NCI-H510A (cell line): ENCODE data around the gene CDNF.
"Not testable (repeated sequence)": the region's sequence is repeated elsewhere in the genome, so short reads cannot be mapped to it uniquely, and the experiment has no call there.

Source experiments
- DNase-seq: peaks from one replicate; lab custom pipeline; 2025; lab: John Stamatoyannopoulos, UW

Gene CDNF

DNA sequence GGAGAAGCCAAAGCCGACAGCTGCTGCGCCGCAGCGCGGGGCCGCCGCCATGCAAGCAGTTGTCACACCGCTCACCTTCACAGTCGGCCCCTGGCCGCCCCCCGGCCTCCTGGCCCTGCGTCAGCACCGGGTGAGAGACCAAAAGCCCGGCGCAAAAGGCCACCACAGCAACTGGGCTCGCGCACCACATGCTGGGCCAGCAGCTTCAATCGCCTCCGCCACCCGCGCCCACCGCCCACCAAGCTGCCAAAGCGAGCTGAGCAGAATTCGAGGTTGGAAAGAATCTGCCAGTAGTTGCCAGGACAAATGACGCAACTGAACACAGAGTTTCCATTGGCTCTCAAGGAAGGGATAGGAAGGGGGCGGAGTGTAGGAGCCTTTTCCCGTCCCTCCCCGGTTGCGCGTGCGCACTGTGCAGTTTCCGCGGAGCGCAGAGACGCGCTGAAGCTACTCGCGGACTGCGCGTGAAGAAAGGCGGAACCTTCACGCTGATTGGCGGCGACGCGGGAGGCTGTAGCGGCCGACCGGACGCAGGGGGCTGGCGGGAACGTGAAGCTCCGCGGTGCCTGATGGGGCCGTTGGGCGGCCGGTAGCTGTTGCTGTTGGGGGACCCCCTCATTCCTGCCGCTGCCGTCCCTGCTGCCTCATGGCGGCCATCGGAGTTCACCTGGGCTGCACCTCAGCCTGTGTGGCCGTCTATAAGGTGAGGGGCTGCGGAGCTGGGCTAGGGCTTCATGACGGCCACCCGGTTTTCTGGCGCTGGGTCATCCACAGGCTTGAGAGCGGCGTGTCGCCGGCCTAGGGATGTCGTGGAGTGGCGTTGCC, at the start of gene CDNF, which contains the start of the genes HSPA14 and MSANTD7:
Gene CDNF (minus strand): TSS at position 281 of the 825 bp plus-strand sequence. CDS start 91 bp downstream, at position 190.
Gene HSPA14 (plus strand): TSS at position 550 of the 825 bp plus-strand sequence. CDS start 97 bp downstream, at position 647.
Gene MSANTD7 (plus strand): TSS at position 550 of the 825 bp plus-strand sequence. CDS start 3,979 bp downstream, outside the sequence.
- peak; percentile 92 for DNase-seq

GRCh38 chr10:14884082-14884481, 46.2 kb upstream of the CDNF start:
- DNase-seq, result no peak

- DNase-seq, result no peak
Observed at GRCh38 chr10:14880229-14880628, 42.4 kb upstream of the CDNF start.

GRCh38 chr10:14879928-14880193, 42.0 kb upstream of the CDNF start:
- no peak for DNase-seq

GRCh38 chr10:14879124-14879927, 41.5 kb upstream of the CDNF start:
- no peak for DNase-seq

GRCh38 chr10:14878266-14879123, 40.7 kb upstream of the CDNF start, which contains the start of gene SUV39H2:
Gene SUV39H2 (plus strand): TSS chr10:14878866. CDS start chr10:14878889, 23 bp downstream.
- peak; percentile 73 for DNase-seq

DNA sequence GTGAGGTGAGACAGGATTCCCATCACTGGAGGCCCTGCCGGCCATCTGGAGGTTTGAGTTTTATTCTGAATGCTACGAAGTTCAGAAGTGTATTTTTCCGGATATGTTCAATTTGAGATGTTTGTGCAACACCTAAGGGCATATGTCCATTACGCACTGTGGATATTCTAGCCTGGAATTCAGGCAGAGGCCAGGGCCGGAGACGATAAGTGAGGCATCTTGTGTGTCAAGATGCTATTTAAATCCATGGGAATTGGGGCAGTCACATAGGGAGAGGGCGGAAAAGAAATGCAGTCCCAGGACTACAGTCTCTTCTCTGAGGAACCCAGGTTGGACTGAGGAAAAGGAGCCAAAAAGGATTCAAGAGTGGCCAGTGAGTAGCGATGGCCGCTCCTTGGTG, 38.9 kb upstream of the CDNF start:
- DNase-seq, result no peak

DNA sequence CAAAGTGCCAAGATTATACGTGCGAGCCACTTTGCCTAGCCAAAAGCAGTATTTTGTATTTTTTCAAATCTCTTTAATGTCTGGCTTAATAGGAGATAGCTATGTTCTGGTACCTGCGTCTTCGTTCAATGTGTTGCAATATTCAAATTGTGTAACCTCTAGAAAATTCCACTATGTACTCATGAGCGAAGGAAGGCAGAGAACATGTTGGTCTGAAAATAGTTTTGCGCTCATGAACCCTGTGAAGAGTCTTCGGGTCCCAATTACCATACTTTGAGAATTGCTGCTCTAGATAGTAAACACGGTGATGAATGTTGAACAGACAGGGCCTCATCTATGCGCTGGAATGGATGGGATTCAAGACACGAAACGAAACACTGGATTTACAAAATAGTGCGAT, 38.1 kb upstream of the CDNF start:
- DNase-seq, result no peak

- DNase-seq, result no peak
Observed at GRCh38 chr10:14873090-14873760, 35.4 kb upstream of the CDNF start.

DNA sequence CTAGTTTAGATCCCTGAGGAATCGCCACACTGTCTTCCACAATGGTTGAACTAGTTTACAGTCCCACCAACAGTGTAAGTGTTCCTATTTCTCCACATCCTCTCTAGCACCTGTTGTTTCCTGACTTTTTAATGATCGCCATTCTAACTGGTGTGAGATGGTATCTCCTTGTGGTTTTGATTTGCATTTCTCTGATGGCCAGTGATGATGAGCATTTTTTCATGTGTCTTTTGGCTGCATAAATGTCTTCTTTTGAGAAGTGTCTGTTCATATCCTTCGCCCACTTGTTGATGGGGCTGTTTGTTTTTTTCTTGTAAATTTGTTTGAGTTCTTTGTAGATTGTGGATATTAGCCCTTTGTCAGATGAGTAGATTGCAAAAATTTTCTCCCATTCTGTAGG, 27.0 kb upstream of the CDNF start:
- DNase-seq, result not testable (repeated sequence)

- DNase-seq, result not testable (repeated sequence)
Observed at GRCh38 chr10:14864466-14864865, 26.6 kb upstream of the CDNF start.

DNA sequence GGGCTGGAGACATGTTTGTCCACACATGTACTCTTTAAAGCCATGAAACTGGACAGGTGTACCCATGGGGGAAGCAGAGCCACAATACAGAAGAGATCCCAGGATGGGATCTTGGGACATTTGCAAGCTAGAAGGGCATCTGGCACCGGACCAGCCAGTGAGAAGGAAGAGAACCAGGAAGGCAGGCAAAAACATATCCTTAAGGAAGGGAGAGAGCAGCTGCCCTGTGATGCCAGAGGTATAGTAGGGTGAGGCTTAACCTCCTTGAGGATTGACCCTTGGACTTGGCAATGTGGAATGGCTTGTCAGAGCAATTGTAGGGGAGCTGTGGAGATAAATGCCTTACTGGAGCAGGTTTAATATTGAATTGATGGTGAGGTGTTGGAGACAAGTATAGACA, 23.0 kb upstream of the CDNF start:
- DNase-seq, result no peak

DNA sequence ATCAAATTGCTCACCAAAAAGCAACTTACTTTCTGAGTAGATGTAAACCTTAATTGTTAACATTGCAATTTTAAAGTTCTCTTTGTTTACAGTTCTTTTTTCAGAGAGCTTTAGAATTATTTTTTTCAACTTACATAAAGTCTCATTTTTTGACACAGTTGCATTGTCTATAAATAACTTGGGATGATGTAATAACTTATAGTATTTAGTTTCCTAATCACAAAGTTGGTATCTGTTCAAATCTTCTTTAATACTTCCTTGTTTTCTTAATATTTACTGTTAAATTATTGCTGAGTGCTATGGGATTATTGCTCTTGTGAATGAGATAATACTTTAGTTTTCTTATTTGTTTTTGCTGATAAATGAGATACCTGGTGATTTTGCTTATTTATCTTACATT, 21.9 kb upstream of the CDNF start:
- no peak for DNase-seq

DNA sequence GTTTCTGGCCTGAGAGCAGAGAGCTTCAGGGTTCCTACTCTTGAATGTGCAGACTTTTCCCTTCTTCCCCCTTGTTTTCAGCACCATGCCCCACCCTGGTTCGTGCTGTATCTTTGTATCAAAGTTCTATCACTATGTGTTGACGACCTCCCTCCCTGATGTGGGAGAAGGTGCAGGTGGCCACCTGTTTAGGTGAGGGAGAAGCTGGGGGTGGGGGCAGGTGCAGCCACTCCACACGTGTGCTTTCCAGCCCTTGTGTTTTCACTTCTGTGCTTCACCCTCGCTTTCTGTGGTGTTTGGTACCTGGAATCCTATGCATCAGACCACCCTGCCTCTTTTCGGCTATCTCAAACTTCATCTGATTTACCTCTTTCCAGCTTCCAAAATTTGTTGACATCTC, 21.2 kb upstream of the CDNF start:
- no peak for DNase-seq

GRCh38 chr10:14858338-14858960, 20.6 kb upstream of the CDNF start:
- no peak for DNase-seq

DNA sequence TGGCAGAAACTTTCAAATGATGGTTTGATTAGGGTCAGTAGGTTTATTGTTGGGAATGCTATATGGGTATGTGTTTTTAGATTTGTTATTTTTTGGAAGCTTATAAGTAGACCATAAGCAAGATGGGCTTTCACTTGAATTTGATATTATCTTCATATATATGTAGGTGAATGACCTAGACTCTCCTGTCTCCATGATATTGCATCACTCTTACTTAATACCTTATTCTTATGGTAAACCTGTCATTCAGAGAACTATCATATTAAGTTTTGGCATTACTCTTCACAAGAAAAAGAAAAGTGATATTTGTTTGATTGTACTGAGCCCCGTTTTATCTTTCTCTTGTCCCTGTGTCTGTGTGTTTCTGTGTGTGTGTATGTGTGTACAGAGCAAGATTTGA, 17.6 kb upstream of the CDNF start:
- DNase-seq, result no peak

- DNase-seq, result no peak
Observed at GRCh38 chr10:14852236-14852635, 14.4 kb upstream of the CDNF start.

GRCh38 chr10:14844948-14845347, 7.1 kb upstream of the CDNF start:
- no peak for DNase-seq

- DNase-seq, result no peak
Observed at GRCh38 chr10:14843327-14843988, 5.6 kb upstream of the CDNF start.

DNA sequence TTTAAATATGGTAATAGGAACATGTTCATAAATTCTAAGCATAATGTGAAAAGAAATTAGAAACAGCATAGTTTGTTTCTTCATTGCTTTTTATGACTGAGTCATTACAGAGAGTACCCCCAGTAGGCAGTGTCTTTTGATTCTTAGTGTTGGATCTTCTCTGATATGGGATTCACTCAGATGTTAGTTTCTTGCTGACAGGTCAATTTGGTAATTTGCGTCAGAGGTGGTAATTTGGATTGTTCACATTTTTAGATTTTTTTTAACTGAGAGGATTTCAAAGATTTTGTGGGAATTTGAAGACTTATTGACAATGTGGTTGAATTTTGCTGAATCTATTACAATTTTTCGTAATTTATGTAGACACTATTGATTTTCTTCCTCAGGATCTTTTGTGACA, 2.3 kb upstream of the CDNF start:
- DNase-seq, result no peak

DNA sequence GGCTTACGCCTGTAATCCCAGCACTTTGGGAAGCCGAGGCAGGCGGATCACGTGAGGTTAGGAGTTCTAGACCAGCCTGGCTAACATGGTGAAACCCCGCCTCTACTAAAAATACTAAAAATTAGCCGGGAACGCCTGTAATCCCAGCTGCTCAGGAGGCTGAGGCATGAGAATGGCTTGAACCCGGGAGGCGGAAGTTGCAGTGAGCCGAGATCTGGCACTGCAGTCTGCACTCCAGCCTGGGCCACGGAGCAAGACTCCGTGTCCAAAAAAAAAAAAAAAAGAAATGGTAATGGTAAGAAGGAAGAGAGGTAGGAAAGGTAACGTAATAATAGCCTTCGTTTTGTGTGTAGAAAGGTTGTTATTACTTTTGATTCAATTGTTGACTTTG, 1.5 kb upstream of the CDNF start:
- no peak for DNase-seq
